WTC11 (cell line): ENCODE data around the gene CARD14. TPM values are rescaled to one million over a fixed set of nuclear protein-coding genes. Genes with fewer than 3 reads are reported as not detected.

Source experiments
- ATAC-seq: fragments of 200-7000 bp; cut with Tn5 transposase; 2 replicates; pipeline ENCODE4 v1.10.0; 2021; ENCODE audit warnings: mild to moderate bottlenecking, moderate library complexity
- CTCF ChIA-PET: fragments of 300-600 bp; sonication (Branson Sonifier 250); formaldehyde crosslinking; loops from one replicate; lab custom pipeline; 2021; ENCODE audit warnings: antibody characterized with exemption; lab: Charles Lee
- POLR2A ChIA-PET: fragments of 350-600 bp; sonication (Branson Sonifier 250); formaldehyde crosslinking; loops from one replicate; lab custom pipeline; 2021; ENCODE audit warnings: antibody characterized with exemption; lab: Charles Lee
- DNase-seq: peaks from one replicate; pipeline ENCODE4 v3.0.0; 2021; ENCODE audit warnings: low spot score
- H3K27ac Mint-ChIP-seq: 2 replicates; pipeline ENCODE4 v1.8.0; 2021; ENCODE audit warnings: mixed read lengths
- H3K27me3 Mint-ChIP-seq: 2 replicates; pipeline ENCODE4 v1.8.0; 2021; ENCODE audit warnings: low read depth, mild to moderate bottlenecking, moderate library complexity, mixed read lengths
- H3K36me3 Mint-ChIP-seq: 2 replicates; pipeline ENCODE4 v1.8.0; 2021; ENCODE audit warnings: mixed read lengths
- H3K4me1 Mint-ChIP-seq: 2 replicates; pipeline ENCODE4 v1.8.0; 2022; ENCODE audit warnings: mixed read lengths
- H3K4me3 Mint-ChIP-seq: 2 replicates; pipeline ENCODE4 v1.8.0; 2021; ENCODE audit warnings: mild to moderate bottlenecking, moderate library complexity, mixed read lengths
- H3K9me3 Mint-ChIP-seq: 2 replicates; pipeline ENCODE4 v1.8.0; 2021; ENCODE audit warnings: mixed read lengths
- AR ChIP-seq: fragments of 250-450 bp; sonication (Bioruptor Pico); IDR thresholded peaks from 2 replicates; pipeline ENCODE4 v1.9.0; 2021; ENCODE audit warnings: mild to moderate bottlenecking
- ATF2 ChIP-seq: sonication (generic); formaldehyde crosslinking; IDR thresholded peaks from 2 replicates; pipeline ENCODE4 v1.8.1; 2022; ENCODE audit warnings: low read depth, missing genetic modification reagents, borderline replicate concordance
- ERG ChIP-seq: fragments of 250-450 bp; sonication (Bioruptor Pico); IDR thresholded peaks from 2 replicates; pipeline ENCODE4 v1.8.0; 2021; ENCODE audit warnings: mild to moderate bottlenecking
- ETV6 ChIP-seq: sonication (generic); formaldehyde crosslinking; IDR thresholded peaks from 2 replicates; pipeline ENCODE4 v1.8.1; 2022; ENCODE audit warnings: mild to moderate bottlenecking, missing genetic modification reagents
- FOXP1 ChIP-seq: sonication (generic); formaldehyde crosslinking; IDR thresholded peaks from 2 replicates; pipeline ENCODE4 v1.8.0; 2022; ENCODE audit warnings: missing genetic modification reagents, mild to moderate bottlenecking, moderate library complexity, borderline replicate concordance
- IRF1 ChIP-seq: sonication (generic); formaldehyde crosslinking; IDR thresholded peaks from 2 replicates; pipeline ENCODE4 v1.8.0; 2023; ENCODE audit warnings: missing genetic modification reagents
- KAT7 ChIP-seq: sonication (generic); formaldehyde crosslinking; IDR thresholded peaks from 2 replicates; pipeline ENCODE4 v1.8.1; 2023; ENCODE audit warnings: missing genetic modification reagents, mild to moderate bottlenecking, borderline replicate concordance
- NFYB ChIP-seq: sonication (generic); formaldehyde crosslinking; conservative IDR thresholded peaks from 2 replicates; pipeline ENCODE4 v1.8.0; 2022; ENCODE audit warnings: low read depth, missing genetic modification reagents
- NR2C2 ChIP-seq: sonication (generic); formaldehyde crosslinking; IDR thresholded peaks from 2 replicates; pipeline ENCODE4 v1.8.0; 2022; ENCODE audit warnings: mild to moderate bottlenecking, missing genetic modification reagents
- PREB ChIP-seq: sonication (generic); formaldehyde crosslinking; IDR thresholded peaks from 2 replicates; pipeline ENCODE4 v1.8.1; 2022; ENCODE audit warnings: mild to moderate bottlenecking, missing genetic modification reagents, moderate library complexity, borderline replicate concordance
- USF2 ChIP-seq: sonication (generic); formaldehyde crosslinking; IDR thresholded peaks from 2 replicates; pipeline ENCODE4 v1.8.1; 2023; ENCODE audit warnings: mild to moderate bottlenecking, missing genetic modification reagents, moderate library complexity
- ZNF138 ChIP-seq: sonication (generic); formaldehyde crosslinking; conservative IDR thresholded peaks from 2 replicates; pipeline ENCODE4 v1.8.1; 2022; ENCODE audit warnings: mild to moderate bottlenecking, moderate library complexity, missing genetic modification reagents
- ZNF263 ChIP-seq: sonication (generic); formaldehyde crosslinking; IDR thresholded peaks from 2 replicates; pipeline ENCODE4 v1.8.1; 2022; ENCODE audit warnings: low read depth, mild to moderate bottlenecking, moderate library complexity, missing genetic modification reagents
- total RNA-seq: library from RNA; stranded (reverse); gene quantifications from 3 replicates; pipeline ENCODE4 v1.2.3, GENCODE V29; 2021
- TF ChIP-seq, protein P1 (sequence below): sonication (generic); formaldehyde crosslinking; IDR thresholded peaks from 2 replicates; pipeline ENCODE4 v1.8.0; 2023; ENCODE audit warnings: missing genetic modification reagents, mild to moderate bottlenecking, borderline replicate concordance
- TF ChIP-seq, protein P2 (sequence below): sonication (generic); formaldehyde crosslinking; IDR thresholded peaks from 2 replicates; pipeline ENCODE4 v1.8.1; 2022; ENCODE audit warnings: low read depth, mild to moderate bottlenecking, moderate library complexity, missing genetic modification reagents, borderline replicate concordance
- TF ChIP-seq, protein P3 (sequence below): sonication (generic); formaldehyde crosslinking; IDR thresholded peaks from 2 replicates; pipeline ENCODE4 v1.8.1; 2022; ENCODE audit warnings: mild to moderate bottlenecking, moderate library complexity, missing genetic modification reagents

CARD14 gene
- total RNA-seq, 1 experiment from 2014 or later, result 0.83 TPM

DNA sequence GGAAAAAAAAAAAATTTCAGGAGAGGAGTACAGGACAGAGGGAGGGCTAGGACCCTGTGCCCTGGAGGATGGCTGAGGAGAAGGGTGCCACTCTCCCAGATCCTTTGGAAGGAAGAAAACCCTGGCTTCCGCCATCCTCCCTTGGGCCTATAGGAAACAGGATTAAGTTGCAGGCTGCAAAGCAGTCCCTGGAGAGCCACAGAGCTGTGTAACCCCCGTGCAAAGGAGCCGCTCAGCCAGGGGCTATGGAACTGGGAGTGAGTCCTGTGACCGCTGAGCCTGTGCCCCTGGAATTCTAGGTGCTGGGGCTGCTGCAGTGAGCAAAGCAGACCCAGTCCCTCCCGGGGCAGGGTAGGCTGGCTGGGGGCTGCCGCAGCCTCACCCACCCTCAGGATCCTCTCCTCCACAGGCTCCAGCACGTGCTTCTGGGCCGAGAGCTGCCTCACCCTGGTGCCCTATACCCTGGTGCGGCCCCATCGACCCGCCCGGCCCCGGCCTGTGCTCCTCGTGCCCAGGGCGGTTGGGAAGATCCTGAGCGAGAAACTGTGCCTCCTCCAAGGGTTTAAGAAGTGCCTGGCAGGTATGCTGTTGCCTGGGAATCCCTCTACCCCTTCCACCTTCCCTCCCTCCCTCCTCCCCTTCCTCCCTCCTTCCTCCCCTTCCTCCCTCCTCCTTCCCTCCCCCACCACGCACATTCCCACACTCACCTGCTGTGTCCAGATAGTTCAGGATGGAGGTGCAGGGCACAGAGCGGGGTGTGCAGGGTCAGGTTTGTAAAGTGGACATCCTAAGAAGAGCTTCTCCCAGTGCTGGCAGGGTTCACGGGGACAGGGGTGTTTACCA is 35.0 kb downstream of the CARD14 start:
- Mint-ChIP-seq H3K36me3 (peaks cover 5% of the 10 kb centered on the region), H3K27ac (no peak overlapping the region), H3K9me3 (no peaks in the 10 kb centered on the region), H3K4me3 (no peak overlapping the region), H3K4me1 (no peaks in the 10 kb centered on the region), H3K27me3 (no peaks in the 10 kb centered on the region)
- ATAC-seq (no peak; the same call in 1 of the 2 replicates), DNase-seq (no peak)
- CTCF ChIA-PET, result interaction anchor here (1.2 to 4.3 kb wide), 4 partner anchors 8 to 156 kb away, joined by 3 to 18 read pairs (median 6); no protein-coding TSS in a partner anchor
- POLR2A ChIA-PET, result no interaction called here
- TF ChIP-seq ZNF263 (peak; percentile 83; the same call in 1 of the 2 replicates), ZNF138 (CRISPR knock-in tag) (no peak)

DNA sequence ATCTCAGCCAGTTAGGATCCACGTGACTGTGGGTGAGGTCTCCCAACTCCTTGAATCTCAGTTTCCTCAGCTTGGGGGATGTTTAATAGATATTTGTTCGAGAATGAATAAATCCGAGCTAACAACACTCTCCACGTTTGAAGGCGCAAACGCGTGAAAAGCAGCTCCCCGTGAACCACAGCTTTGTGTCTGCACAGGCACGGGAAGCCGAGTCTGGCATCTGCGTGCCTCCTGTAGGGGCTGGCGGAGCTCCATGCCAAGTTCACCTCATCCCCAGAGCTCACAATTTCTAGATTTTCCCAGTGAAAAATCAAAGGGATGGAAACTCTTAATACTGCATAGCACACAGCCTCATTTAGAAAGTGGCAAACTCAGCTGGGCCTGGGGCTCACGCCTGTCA is 36.0 kb downstream of the CARD14 start:
- ATAC-seq (no peak), DNase-seq (no peak)
- H3K36me3 Mint-ChIP-seq, result peaks cover 12% of the 10 kb centered on the region
- H3K27me3 Mint-ChIP-seq, result no peaks in the 10 kb centered on the region
- TF ChIP-seq ERG (CRISPR knock-in tag) (no peak), FOXP1 (CRISPR knock-in tag) (no peak), IRF1 (CRISPR knock-in tag) (no peak), AR (CRISPR knock-in tag) (no peak), USF2 (CRISPR knock-in tag) (no peak), PREB (CRISPR knock-in tag) (no peak), ETV6 (CRISPR knock-in tag) (no peak), NR2C2 (CRISPR knock-in tag) (no peak), ATF2 (no peak), KAT7 (CRISPR knock-in tag) (no peak), NFYB (CRISPR knock-in tag) (no peak)
- TF ChIP-seq, protein P1, sequence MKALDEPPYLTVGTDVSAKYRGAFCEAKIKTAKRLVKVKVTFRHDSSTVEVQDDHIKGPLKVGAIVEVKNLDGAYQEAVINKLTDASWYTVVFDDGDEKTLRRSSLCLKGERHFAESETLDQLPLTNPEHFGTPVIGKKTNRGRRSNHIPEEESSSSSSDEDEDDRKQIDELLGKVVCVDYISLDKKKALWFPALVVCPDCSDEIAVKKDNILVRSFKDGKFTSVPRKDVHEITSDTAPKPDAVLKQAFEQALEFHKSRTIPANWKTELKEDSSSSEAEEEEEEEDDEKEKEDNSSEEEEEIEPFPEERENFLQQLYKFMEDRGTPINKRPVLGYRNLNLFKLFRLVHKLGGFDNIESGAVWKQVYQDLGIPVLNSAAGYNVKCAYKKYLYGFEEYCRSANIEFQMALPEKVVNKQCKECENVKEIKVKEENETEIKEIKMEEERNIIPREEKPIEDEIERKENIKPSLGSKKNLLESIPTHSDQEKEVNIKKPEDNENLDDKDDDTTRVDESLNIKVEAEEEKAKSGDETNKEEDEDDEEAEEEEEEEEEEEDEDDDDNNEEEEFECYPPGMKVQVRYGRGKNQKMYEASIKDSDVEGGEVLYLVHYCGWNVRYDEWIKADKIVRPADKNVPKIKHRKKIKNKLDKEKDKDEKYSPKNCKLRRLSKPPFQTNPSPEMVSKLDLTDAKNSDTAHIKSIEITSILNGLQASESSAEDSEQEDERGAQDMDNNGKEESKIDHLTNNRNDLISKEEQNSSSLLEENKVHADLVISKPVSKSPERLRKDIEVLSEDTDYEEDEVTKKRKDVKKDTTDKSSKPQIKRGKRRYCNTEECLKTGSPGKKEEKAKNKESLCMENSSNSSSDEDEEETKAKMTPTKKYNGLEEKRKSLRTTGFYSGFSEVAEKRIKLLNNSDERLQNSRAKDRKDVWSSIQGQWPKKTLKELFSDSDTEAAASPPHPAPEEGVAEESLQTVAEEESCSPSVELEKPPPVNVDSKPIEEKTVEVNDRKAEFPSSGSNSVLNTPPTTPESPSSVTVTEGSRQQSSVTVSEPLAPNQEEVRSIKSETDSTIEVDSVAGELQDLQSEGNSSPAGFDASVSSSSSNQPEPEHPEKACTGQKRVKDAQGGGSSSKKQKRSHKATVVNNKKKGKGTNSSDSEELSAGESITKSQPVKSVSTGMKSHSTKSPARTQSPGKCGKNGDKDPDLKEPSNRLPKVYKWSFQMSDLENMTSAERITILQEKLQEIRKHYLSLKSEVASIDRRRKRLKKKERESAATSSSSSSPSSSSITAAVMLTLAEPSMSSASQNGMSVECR, result no peak
- TF ChIP-seq, protein P2, sequence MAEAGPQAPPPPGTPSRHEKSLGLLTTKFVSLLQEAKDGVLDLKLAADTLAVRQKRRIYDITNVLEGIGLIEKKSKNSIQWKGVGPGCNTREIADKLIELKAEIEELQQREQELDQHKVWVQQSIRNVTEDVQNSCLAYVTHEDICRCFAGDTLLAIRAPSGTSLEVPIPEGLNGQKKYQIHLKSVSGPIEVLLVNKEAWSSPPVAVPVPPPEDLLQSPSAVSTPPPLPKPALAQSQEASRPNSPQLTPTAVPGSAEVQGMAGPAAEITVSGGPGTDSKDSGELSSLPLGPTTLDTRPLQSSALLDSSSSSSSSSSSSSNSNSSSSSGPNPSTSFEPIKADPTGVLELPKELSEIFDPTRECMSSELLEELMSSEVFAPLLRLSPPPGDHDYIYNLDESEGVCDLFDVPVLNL (CRISPR knock-in tag), result no peak
- TF ChIP-seq, protein P3, sequence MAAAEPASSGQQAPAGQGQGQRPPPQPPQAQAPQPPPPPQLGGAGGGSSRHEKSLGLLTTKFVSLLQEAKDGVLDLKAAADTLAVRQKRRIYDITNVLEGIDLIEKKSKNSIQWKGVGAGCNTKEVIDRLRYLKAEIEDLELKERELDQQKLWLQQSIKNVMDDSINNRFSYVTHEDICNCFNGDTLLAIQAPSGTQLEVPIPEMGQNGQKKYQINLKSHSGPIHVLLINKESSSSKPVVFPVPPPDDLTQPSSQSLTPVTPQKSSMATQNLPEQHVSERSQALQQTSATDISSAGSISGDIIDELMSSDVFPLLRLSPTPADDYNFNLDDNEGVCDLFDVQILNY (CRISPR knock-in tag), result no peak
- H3K27ac Mint-ChIP-seq, result no peak overlapping the region
- CTCF ChIA-PET, result interaction anchor here (0.5 to 4.3 kb wide), 5 partner anchors 9 to 371 kb away, joined by 3 to 18 read pairs (median 6); partner anchors contain the start of genes SGSH and SLC26A11
- no peaks in the 10 kb centered on the region for H3K9me3 Mint-ChIP-seq
- no peaks in the 10 kb centered on the region for H3K4me1 Mint-ChIP-seq
- no peak overlapping the region for H3K4me3 Mint-ChIP-seq
- POLR2A ChIA-PET, result no interaction called here
